Esophagus muscularis mucosa (tissue), 3 donors: ENCODE measurements around the gene IGF2R.

Experiments used
- POLR2A ChIP-seq: fragments of 450-650 bp; IDR thresholded peaks from one replicate; pipeline ENCODE4 v1.6.1; 2017; ENCODE audit warnings: antibody characterized with exemption, moderate library complexity, mild to moderate bottlenecking, low read depth
- TF ChIP-seq, protein P1 (sequence below), 3 experiments: fragments of 200-600 bp in 2 of 3; fragments of 450-650 bp in 1 of 3; sonication (generic) in 2 of 3; IDR thresholded peaks; one replicate each; pipeline ENCODE4 v1.5.1; 2017 to 2019; ENCODE audit warnings: antibody characterized with exemption in 3 of 3, mild to moderate bottlenecking in 2 of 3, moderate library complexity in 1 of 3

- TF ChIP-seq, protein P1, sequence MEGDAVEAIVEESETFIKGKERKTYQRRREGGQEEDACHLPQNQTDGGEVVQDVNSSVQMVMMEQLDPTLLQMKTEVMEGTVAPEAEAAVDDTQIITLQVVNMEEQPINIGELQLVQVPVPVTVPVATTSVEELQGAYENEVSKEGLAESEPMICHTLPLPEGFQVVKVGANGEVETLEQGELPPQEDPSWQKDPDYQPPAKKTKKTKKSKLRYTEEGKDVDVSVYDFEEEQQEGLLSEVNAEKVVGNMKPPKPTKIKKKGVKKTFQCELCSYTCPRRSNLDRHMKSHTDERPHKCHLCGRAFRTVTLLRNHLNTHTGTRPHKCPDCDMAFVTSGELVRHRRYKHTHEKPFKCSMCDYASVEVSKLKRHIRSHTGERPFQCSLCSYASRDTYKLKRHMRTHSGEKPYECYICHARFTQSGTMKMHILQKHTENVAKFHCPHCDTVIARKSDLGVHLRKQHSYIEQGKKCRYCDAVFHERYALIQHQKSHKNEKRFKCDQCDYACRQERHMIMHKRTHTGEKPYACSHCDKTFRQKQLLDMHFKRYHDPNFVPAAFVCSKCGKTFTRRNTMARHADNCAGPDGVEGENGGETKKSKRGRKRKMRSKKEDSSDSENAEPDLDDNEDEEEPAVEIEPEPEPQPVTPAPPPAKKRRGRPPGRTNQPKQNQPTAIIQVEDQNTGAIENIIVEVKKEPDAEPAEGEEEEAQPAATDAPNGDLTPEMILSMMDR (IDR thresholded peaks at IDR 0.05), result no peak
- no peak for TF ChIP-seq POLR2A
These were observed 2.7 kb downstream of the IGF2R start for GRCh38 chr6:159971341-159972178.
